ENCODE measurements around the gene TRIM17. TPM values are rescaled to one million over a fixed set of nuclear protein-coding genes. Genes with fewer than 3 reads are reported as not detected.

Gene TRIM17
- total and polyA plus RNA-seq, 2 of the 8 experiments (the other 6 are each of a cell fraction or from before 2014, with no cell fraction given) = 1.1 to 2.2 TPM

DNA sequence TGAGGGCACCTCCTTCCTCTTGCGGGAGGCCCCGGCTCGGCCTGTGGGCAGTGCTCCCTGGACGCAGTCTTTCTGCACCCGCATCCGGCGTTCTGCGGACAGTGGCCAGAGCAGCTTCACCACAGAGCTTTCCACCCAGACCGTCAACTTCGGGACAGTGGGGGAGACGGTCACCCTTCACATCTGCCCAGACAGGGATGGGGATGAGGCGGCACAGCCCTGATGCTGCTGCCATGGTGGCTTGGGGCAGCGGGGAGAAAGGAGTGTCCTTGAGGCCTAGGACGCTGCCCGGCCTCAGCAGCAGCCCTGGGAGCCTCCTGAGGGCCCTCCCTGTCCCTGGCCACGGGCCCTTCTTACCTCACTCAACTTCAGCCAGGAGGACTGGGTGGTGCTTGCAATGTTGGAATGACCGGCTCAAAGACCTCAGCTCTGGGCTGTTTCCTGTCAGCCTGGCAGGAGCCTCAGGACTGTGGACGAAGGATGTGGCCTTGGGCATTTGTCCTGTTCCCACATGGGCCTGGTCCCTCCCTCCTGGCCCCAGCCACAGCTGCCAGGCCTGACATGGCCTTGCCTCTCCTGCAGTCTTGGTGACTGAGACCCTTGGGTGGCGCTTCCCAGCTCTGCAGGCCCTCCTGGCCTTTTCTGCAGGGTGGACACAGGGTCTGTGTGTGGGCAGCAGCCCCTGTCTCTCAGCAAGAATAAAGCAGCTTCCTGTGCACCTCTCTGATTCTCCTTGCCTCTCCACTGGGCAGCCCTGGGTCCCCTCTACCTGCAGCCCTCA lies 55.9 kb downstream of the TRIM17 start:
- CTCF ChIA-PET (ENCODE audit: partially characterized antibody) = no interaction called here

More for the DNA sequence above, 55.9 kb downstream of the TRIM17 start:
- no peak overlapping the region for H2BK15ac ChIP-seq (ENCODE audit: low read length)
- no peak overlapping the region for H3K14ac ChIP-seq (ENCODE audit: insufficient read length)
- no peak overlapping the region for H3K18ac ChIP-seq (ENCODE audit: extremely low read depth, low read length)
- no peak for FAIRE-seq
- no peak overlapping the region for H3K4me2 ChIP-seq (ENCODE audit: insufficient read depth in 1 of 2, low read depth in 2 of 2, low read length in 2 of 2)
- no peak overlapping the region for H3K27ac ChIP-seq (ENCODE audit: low read depth, low read length)
- no peak overlapping the region for H3K23ac ChIP-seq (ENCODE audit: insufficient read length)
- no peaks in the 10 kb centered on the region for H4K20me1 ChIP-seq (replicated peaks in 1 of 2; ENCODE audit: control insufficient read depth in 1 of 2, insufficient read depth in 2 of 2, low read length in 2 of 2)
- no peak overlapping the region for H2BK20ac ChIP-seq (ENCODE audit: low read length)
- H2AK5ac ChIP-seq (ENCODE audit: low read depth, low read length) = no peak overlapping the region
- H2BK120ac ChIP-seq (replicated peaks; ENCODE audit: low read depth, low read length) = no peak overlapping the region
- H3K56ac ChIP-seq (replicated peaks; ENCODE audit: insufficient read length, low read depth, low read length) = no peak overlapping the region
- TF ChIP-seq GABPA (IDR thresholded peaks at IDR 0.05; ENCODE audit: borderline replicate concordance, insufficient read depth, low read length) = no peak
- H3K27me3 ChIP-seq (replicated peaks in 1 of 4; ENCODE audit: control insufficient read depth in 3 of 4, extremely low read depth in 1 of 4, insufficient read depth in 3 of 4, low read length in 3 of 4) = no peaks in the 10 kb centered on the region; a peak in 2 of 7 replicates
- no peaks in the 10 kb centered on the region for H3K36me3 ChIP-seq (ENCODE audit: control insufficient read depth in 2 of 4, insufficient read depth in 4 of 4, low read length in 3 of 4)
- H4K91ac ChIP-seq (replicated peaks; ENCODE audit: insufficient read length, low read length) = no peak overlapping the region
- H3K79me1 ChIP-seq (ENCODE audit: low read depth, low read length) = no peaks in the 10 kb centered on the region
- H2BK5ac ChIP-seq (ENCODE audit: low read depth, low read length) = no peak overlapping the region
- H3K4me1 ChIP-seq (replicated peaks in 1 of 4; ENCODE audit: control insufficient read depth in 3 of 4, insufficient read depth in 4 of 4, low read length in 3 of 4) = no peaks in the 10 kb centered on the region; a peak in 2 of 7 replicates
- DNase-seq (ENCODE audit: low read depth in 1 of 2, low spot score in 2 of 2) = no peak
- no peaks in the 10 kb centered on the region for H3K23me2 ChIP-seq (ENCODE audit: low read depth, low read length)
- no peak overlapping the region for H3K4me3 ChIP-seq (ENCODE audit: extremely low read depth in 1 of 4, insufficient read depth in 2 of 4, low read depth in 3 of 4, low read length in 4 of 4)
- no peak overlapping the region for H3K4ac ChIP-seq (replicated peaks; ENCODE audit: insufficient read length, low read depth, low read length)
- no peak overlapping the region; the same call in 1 of the 2 replicates for H4K8ac ChIP-seq (ENCODE audit: extremely low read depth, insufficient read depth, low read length)
- POLR2A ChIA-PET (ENCODE audit: partially characterized antibody) = interaction anchor here (1.0 to 1.7 kb wide), 3 partner anchors 8 to 97 kb away, joined by 3 to 4 read pairs (median 3); a partner anchor contains a TSS
- no peak overlapping the region for H2AFZ ChIP-seq (ENCODE audit: low read length)
- H2BK12ac ChIP-seq (ENCODE audit: low read depth, low read length) = no peak overlapping the region
- no peak overlapping the region for H4K5ac ChIP-seq (ENCODE audit: insufficient read length, low read depth, low read length)
- WGBS, 2 experiments (ENCODE audit: extremely low coverage in 1 of 2, insufficient coverage in 1 of 2, insufficient read length in 1 of 2, insufficient replicate concordance in 2 of 2, low coverage in 1 of 2, low lambda C conversion rate in 2 of 2, missing lambda C conversion rate in 1 of 2) = 93% methylated on average over 19 of the region's 19 CpGs; no CpG with 5 or more reads in 1 of the 2 experiments
- H3K9ac ChIP-seq (replicated peaks in 1 of 4; ENCODE audit: extremely low read depth in 1 of 4, low read depth in 3 of 4, low read length in 3 of 4) = no peak overlapping the region
- H3K9me3 ChIP-seq (ENCODE audit: insufficient read depth in 2 of 2, low read depth in 1 of 2, low read length in 1 of 2) = peaks cover 0 to 3% of the 10 kb centered on the region in 2 experiments; a peak in 1 of 4 replicates
- H3K79me2 ChIP-seq (ENCODE audit: control insufficient read depth in 1 of 2, insufficient read depth in 2 of 2, low read length in 2 of 2) = no peaks in the 10 kb centered on the region
